Measurements from ENCODE around the gene EP400.

GRCh38 chr12:132000286-132000872 lies 50.6 kb downstream of the EP400 start:
- TF ChIP-seq CTCF (IDR thresholded peaks at IDR 0.05): no peak
- TF ChIP-seq ZFX (IDR thresholded peaks at IDR 0.05; ENCODE audit: borderline replicate concordance): no peak
